Ishikawa (cell line): ENCODE measurements around the gene PDP2.

Experiments used
- TAF1 ChIP-seq: IDR thresholded peaks from 2 replicates; pipeline ENCODE4 v1.6.1; 2012; ENCODE audit warnings: low read depth, mild to moderate bottlenecking
- YY1 ChIP-seq: IDR thresholded peaks from 2 replicates; pipeline ENCODE4 v1.6.1; 2012; ENCODE audit warnings: low read depth
- ZBTB7A ChIP-seq: IDR thresholded peaks from 2 replicates; pipeline ENCODE4 v1.6.1; 2012; ENCODE audit warnings: low read depth

GRCh38 chr16:66843191-66843590 is 37.1 kb upstream of the PDP2 start:
- TF ChIP-seq YY1 (no peak), TAF1 (no peak), ZBTB7A (no peak)
